Hepatocyte (in vitro differentiated cells): ENCODE data around the gene PLXNC1. TPM values are rescaled to one million over a fixed set of nuclear protein-coding genes. Genes with fewer than 3 reads are reported as not detected.

Experiments
- DNase-seq: peaks from one replicate; pipeline ENCODE4 v3.0.0-alpha.2; 2016; ENCODE audit warnings: low spot score
- H2AFZ ChIP-seq: fragments of 200-600 bp; sonication (generic); 2 replicates; pipeline ENCODE4 v1.6.0; 2016; ENCODE audit warnings: antibody characterized with exemption, mild to moderate bottlenecking
- H3K27ac ChIP-seq: fragments of 200-600 bp; sonication (generic); 2 replicates; pipeline ENCODE4 v1.5.1; 2016; ENCODE audit warnings: mild to moderate bottlenecking
- H3K27me3 ChIP-seq: fragments of 200-600 bp; sonication (generic); 2 replicates; pipeline ENCODE4 v1.6.1; 2016
- H3K36me3 ChIP-seq: fragments of 200-600 bp; sonication (generic); replicated peaks from 2 replicates; pipeline ENCODE4 v1.5.1; 2016; ENCODE audit warnings: low read depth; ENCODE audit not compliant: insufficient read depth
- H3K4me1 ChIP-seq: fragments of 200-600 bp; sonication (generic); 2 replicates; pipeline ENCODE4 v1.5.1; 2016; ENCODE audit warnings: mild to moderate bottlenecking, moderate library complexity; ENCODE audit not compliant: insufficient read depth
- H3K4me2 ChIP-seq: fragments of 200-600 bp; sonication (generic); 2 replicates; pipeline ENCODE4 v1.6.0; 2016
- H3K4me3 ChIP-seq: fragments of 200-600 bp; sonication (generic); 2 replicates; pipeline ENCODE4 v1.5.1; 2016; ENCODE audit warnings: mild to moderate bottlenecking
- H3K79me2 ChIP-seq: fragments of 200-600 bp; sonication (generic); 2 replicates; pipeline ENCODE4 v1.6.0; 2017; ENCODE audit warnings: mild to moderate bottlenecking
- H3K9me2 ChIP-seq: fragments of 200-600 bp; sonication (generic); replicated peaks from 2 replicates; pipeline ENCODE4 v1.6.0; 2017; ENCODE audit warnings: mild to moderate bottlenecking; ENCODE audit not compliant: insufficient read depth
- H3K9me3 ChIP-seq: fragments of 200-600 bp; sonication (generic); 2 replicates; pipeline ENCODE4 v1.5.1; 2016; ENCODE audit warnings: low read depth, mild to moderate bottlenecking
- H4K20me1 ChIP-seq: fragments of 200-600 bp; sonication (generic); 2 replicates; pipeline ENCODE4 v1.6.0; 2016; ENCODE audit warnings: mild to moderate bottlenecking; ENCODE audit not compliant: insufficient read depth, poor library complexity, severe bottlenecking
- CTCF ChIP-seq: fragments of 200-600 bp; sonication (generic); IDR thresholded peaks from 2 replicates; pipeline ENCODE4 v1.5.1; 2016; ENCODE audit warnings: antibody characterized with exemption, mild to moderate bottlenecking; ENCODE audit not compliant: poor library complexity
- EZH2 ChIP-seq: fragments of 200-600 bp; sonication (generic); IDR thresholded peaks from 2 replicates; pipeline ENCODE4 v1.6.1; 2016; ENCODE audit warnings: antibody characterized with exemption, mild to moderate bottlenecking, borderline replicate concordance
- EZH2phosphoT487 ChIP-seq: fragments of 200-600 bp; sonication (generic); IDR thresholded peaks from one replicate; pipeline ENCODE4 v1.6.1; 2018; ENCODE audit warnings: antibody characterized with exemption, mild to moderate bottlenecking, low read depth, moderate library complexity; ENCODE audit not compliant: unreplicated experiment, severe bottlenecking
- WGBS: methylation state at CpG from one replicate; pipeline ENCODE4 v1.1.6; 2016; ENCODE audit warnings: low lambda C conversion rate; ENCODE audit errors: missing lambda C conversion rate; 5-methylcytosine and 5-hydroxymethylcytosine counted together
- polyA plus RNA-seq: library from polyadenylated mRNA; unstranded; fragments of >200 nt; fragmentation: Nextera tagmentation; extraction: Ambion mirVana; gene quantifications from 2 replicates; pipeline ENCODE4 v1.2.1, GENCODE V29; 2016
- total RNA-seq: library from RNA; depleted of rRNA; stranded (reverse); fragments of >200 nt; gene quantifications from 2 replicates; pipeline ENCODE4 v1.2.3, GENCODE V29; 2014

PLXNC1 gene
- total and polyA plus RNA-seq, 2 experiments from 2014 or later, result 6.7 to 23.2 TPM

- DNase-seq, result peak; percentile 57
- TF ChIP-seq EZH2, result no peak
- no peak for TF ChIP-seq CTCF
- no peak for TF ChIP-seq EZH2phosphoT487
- Histone ChIP-seq H3K27ac (peak overlapping the region; percentile 83), H3K4me3 (peak overlapping the region; percentile 58), H3K36me3 (no peaks in the 10 kb centered on the region), H3K27me3 (peaks cover 36% of the 10 kb centered on the region), H3K9me3 (no peaks in the 10 kb centered on the region), H3K79me2 (peaks cover 22% of the 10 kb centered on the region), H3K9me2 (no peaks in the 10 kb centered on the region), H3K4me1 (peaks cover 15% of the 10 kb centered on the region), H4K20me1 (no peaks in the 10 kb centered on the region), H3K4me2 (peak overlapping the region; percentile 94), H2AFZ (peak overlapping the region; percentile 78)
- WGBS, result 13% methylated on average over 31 of the region's 33 CpGs
Observed at GRCh38 chr12:94150240-94151121, 2.1 kb downstream of the PLXNC1 start.

GRCh38 chr12:94151582-94151981 lies 3.2 kb downstream of the PLXNC1 start:
- Histone ChIP-seq H3K79me2 (peaks cover 29% of the 10 kb centered on the region), H4K20me1 (no peaks in the 10 kb centered on the region), H3K4me2 (peak overlapping the region; percentile 94), H3K9me2 (no peaks in the 10 kb centered on the region), H2AFZ (no peak overlapping the region), H3K9me3 (no peaks in the 10 kb centered on the region), H3K4me1 (peaks cover 15% of the 10 kb centered on the region), H3K4me3 (no peak overlapping the region), H3K36me3 (no peaks in the 10 kb centered on the region), H3K27me3 (peaks cover 42% of the 10 kb centered on the region), H3K27ac (peak overlapping the region; percentile 83)
- peak; percentile 67 for DNase-seq
- WGBS, result 22% methylated on average over 8 of the region's 8 CpGs
- no peak for TF ChIP-seq EZH2
- no peak for TF ChIP-seq EZH2phosphoT487
- no peak for TF ChIP-seq CTCF

GRCh38 chr12:94152292-94153078 lies 4.1 kb downstream of the PLXNC1 start:
- Histone ChIP-seq H3K9me2 (no peaks in the 10 kb centered on the region), H2AFZ (no peak overlapping the region), H3K36me3 (no peaks in the 10 kb centered on the region), H3K4me2 (peak overlapping the region; percentile 94), H3K9me3 (no peaks in the 10 kb centered on the region), H4K20me1 (no peaks in the 10 kb centered on the region), H3K27ac (peak overlapping the region; percentile 83), H3K27me3 (peaks cover 34% of the 10 kb centered on the region), H3K4me3 (no peak overlapping the region), H3K4me1 (peaks cover 15% of the 10 kb centered on the region), H3K79me2 (peaks cover 37% of the 10 kb centered on the region)
- peak; percentile 40 for DNase-seq
- 32% methylated on average over 5 of the region's 5 CpGs for WGBS
- TF ChIP-seq EZH2phosphoT487, result peak; percentile 54
- no peak for TF ChIP-seq EZH2
- no peak for TF ChIP-seq CTCF
